HepG2 (cell line): Measurements from ENCODE around the gene SLC27A2. TPM values are rescaled to one million over a fixed set of nuclear protein-coding genes. Genes with fewer than 3 reads are reported as not detected.

Experiments used
- ETV5 ChIP-seq: IDR thresholded peaks from 2 replicates; pipeline ENCODE4 v1.6.1; 2018; ENCODE audit warnings: missing biosample characterization, missing genetic modification reagents, inconsistent platforms, borderline replicate concordance
- ETV6 ChIP-seq: sonication (generic); formaldehyde crosslinking; conservative IDR thresholded peaks from 2 replicates; pipeline ENCODE4 v1.4.0; 2020; ENCODE audit warnings: missing genetic modification reagents
- GFI1 ChIP-seq: sonication (generic); formaldehyde crosslinking; IDR thresholded peaks from 2 replicates; pipeline ENCODE4 v1.5.0; 2020; ENCODE audit warnings: missing genetic modification reagents, mild to moderate bottlenecking, borderline replicate concordance
- HDAC6 ChIP-seq: fragments of 200-600 bp; sonication (generic); IDR thresholded peaks from 2 replicates; pipeline ENCODE4 v1.7.0; 2017; ENCODE audit warnings: mild to moderate bottlenecking, antibody characterized with exemption, low read length, low read depth
- MED8 ChIP-seq: sonication (generic); formaldehyde crosslinking; IDR thresholded peaks from 2 replicates; pipeline ENCODE4 v1.8.1; 2023; ENCODE audit warnings: mild to moderate bottlenecking, missing genetic modification reagents; ENCODE audit not compliant: insufficient replicate concordance
- NCOA2 ChIP-seq: sonication (generic); formaldehyde crosslinking; IDR thresholded peaks from 2 replicates; pipeline ENCODE4 v1.8.0; 2022; ENCODE audit warnings: inconsistent platforms
- NR2F6 ChIP-seq, 2 experiments: IDR thresholded peaks; 2 replicates each; pipeline ENCODE4 v1.6.1; 2016; ENCODE audit warnings: antibody characterized with exemption in 1 of 2, mild to moderate bottlenecking in 1 of 2
- PITX1 ChIP-seq: sonication (generic); formaldehyde crosslinking; IDR thresholded peaks from 2 replicates; pipeline ENCODE4 v1.5.1; 2020; ENCODE audit warnings: mild to moderate bottlenecking, missing genetic modification reagents
- RFX5 ChIP-seq: IDR thresholded peaks from 2 replicates; pipeline ENCODE4 v1.6.1; 2011; ENCODE audit warnings: low read depth, low read length, improper control_type of control experiment
- SKI ChIP-seq: fragments of 450-650 bp; IDR thresholded peaks from one replicate; pipeline ENCODE4 v1.6.1; 2018; ENCODE audit warnings: mild to moderate bottlenecking; ENCODE audit not compliant: partially characterized antibody
- SOX13 ChIP-seq, 3 experiments: fragments of 450-650 bp in 1 of 3; sonication (generic) in 1 of 3; formaldehyde crosslinking in 1 of 3; IDR thresholded peaks in 2 of 3; conservative IDR thresholded peaks in 1 of 3; 2 replicates each; pipeline versions ENCODE4 v1.5.0 to v1.6.1; 2016 to 2020; ENCODE audit warnings: antibody characterized with exemption in 1 of 3, mild to moderate bottlenecking in 1 of 3, missing compliant biosample characterization in 1 of 3, missing genetic modification reagents in 1 of 3, moderate library complexity in 1 of 3
- ZNF335 ChIP-seq: sonication (generic); formaldehyde crosslinking; IDR thresholded peaks from 2 replicates; pipeline ENCODE4 v1.4.0; 2020; ENCODE audit warnings: missing genetic modification reagents
- ZNF816 ChIP-seq: sonication (generic); formaldehyde crosslinking; IDR thresholded peaks from 2 replicates; pipeline ENCODE4 v1.8.0; 2022; ENCODE audit warnings: missing genetic modification reagents, mild to moderate bottlenecking, borderline replicate concordance
- polyA plus RNA-seq, 8 experiments: library from polyadenylated mRNA; depleted of rRNA in 3 of 8; stranded (reverse) in 7 of 8; unstranded in 1 of 8; fragments of >200 nt; fragmentation: Illumina TruSeq in 4 of 8; extraction: Trizol in 4 of 8; gene quantifications; 2 replicates each; pipeline versions ENCODE4 v1.2.1 to v1.2.3, GENCODE V29; 2011 to 2016; ENCODE audit warnings: low read depth in 4 of 8, missing spikeins in 1 of 8, mixed read lengths in 1 of 8; ENCODE audit not compliant: insufficient read depth in 1 of 8
- total RNA-seq, 5 experiments: library from RNA; depleted of rRNA; stranded (reverse); fragments of >200 nt; fragmentation: Illumina TruSeq; extraction: Trizol; gene quantifications; 2 replicates each; pipeline ENCODE4 v1.2.3, GENCODE V29; 2016; ENCODE audit warnings: low read depth in 1 of 5
- TF ChIP-seq, protein P1 (sequence below), 2 experiments: sonication (generic) in 1 of 2; formaldehyde crosslinking in 1 of 2; IDR thresholded peaks; 2 replicates each; pipeline versions ENCODE4 v1.5.1 to v1.6.1; 2011 to 2020; ENCODE audit warnings: borderline replicate concordance in 1 of 2, low read depth in 1 of 2, low read length in 1 of 2, mild to moderate bottlenecking in 1 of 2, missing genetic modification reagents in 1 of 2, moderate library complexity in 1 of 2
- TF ChIP-seq, protein P2 (sequence below), 2 experiments: fragments of 450-650 bp in 1 of 2; sonication (generic) in 1 of 2; formaldehyde crosslinking; IDR thresholded peaks; 2 replicates each; pipeline versions ENCODE4 v1.5.0 to v1.8.0; 2020 to 2022; ENCODE audit warnings: mild to moderate bottlenecking in 1 of 2, missing genetic modification reagents in 1 of 2
- TF ChIP-seq, protein P3 (sequence below): sonication (generic); formaldehyde crosslinking; IDR thresholded peaks from 2 replicates; pipeline ENCODE4 v1.8.0; 2022; ENCODE audit warnings: missing genetic modification reagents, mild to moderate bottlenecking, inconsistent platforms, borderline replicate concordance
- TF ChIP-seq, protein P4 (sequence below): IDR thresholded peaks from 2 replicates; pipeline ENCODE4 v1.6.1; 2018; ENCODE audit warnings: missing genetic modification reagents, mild to moderate bottlenecking, missing compliant biosample characterization
- TF ChIP-seq, protein P5 (sequence below): sonication (generic); formaldehyde crosslinking; IDR thresholded peaks from 2 replicates; pipeline ENCODE4 v1.4.0; 2020; ENCODE audit warnings: low read depth, missing genetic modification reagents

Gene SLC27A2
- total and polyA plus RNA-seq, 2 of the 13 experiments (the other 11 are each of a cell fraction or from before 2014, with no cell fraction given) = 14.6 to 23.4 TPM

DNA sequence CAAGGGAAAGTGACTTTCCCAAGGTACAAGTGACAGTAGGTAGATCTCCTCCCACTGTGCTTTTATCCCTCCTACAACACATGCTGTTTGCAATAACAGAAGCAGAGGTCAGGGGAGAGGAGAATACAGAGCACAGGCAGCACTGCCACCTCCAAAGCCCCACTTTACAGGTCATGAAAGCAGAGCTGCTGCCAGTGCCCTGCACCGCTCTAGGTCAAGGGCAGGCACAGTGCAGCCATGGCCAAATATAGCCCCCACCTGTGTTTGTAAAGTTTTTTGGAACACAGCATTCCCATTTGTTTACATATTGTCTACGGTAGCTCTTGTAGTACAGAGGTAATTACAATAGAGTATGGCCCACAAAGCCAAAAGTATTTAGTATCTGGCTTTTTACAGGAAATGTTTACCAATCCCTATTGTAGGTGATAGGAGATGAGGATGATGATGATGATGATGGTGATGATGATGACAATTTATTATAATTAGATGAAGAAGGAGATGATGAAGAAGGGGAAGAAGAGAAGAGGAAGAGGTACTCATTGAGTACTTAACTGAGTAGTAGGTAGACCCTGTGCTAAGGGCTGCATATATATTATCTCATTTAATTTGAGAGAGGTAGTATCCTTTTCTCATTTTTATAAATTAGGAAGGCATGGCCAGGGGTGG, 63.1 kb downstream of the SLC27A2 start (continued):
- TF ChIP-seq, protein P1, sequence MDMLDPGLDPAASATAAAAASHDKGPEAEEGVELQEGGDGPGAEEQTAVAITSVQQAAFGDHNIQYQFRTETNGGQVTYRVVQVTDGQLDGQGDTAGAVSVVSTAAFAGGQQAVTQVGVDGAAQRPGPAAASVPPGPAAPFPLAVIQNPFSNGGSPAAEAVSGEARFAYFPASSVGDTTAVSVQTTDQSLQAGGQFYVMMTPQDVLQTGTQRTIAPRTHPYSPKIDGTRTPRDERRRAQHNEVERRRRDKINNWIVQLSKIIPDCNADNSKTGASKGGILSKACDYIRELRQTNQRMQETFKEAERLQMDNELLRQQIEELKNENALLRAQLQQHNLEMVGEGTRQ (IDR thresholded peaks at IDR 0.05; ENCODE audit: low read depth, low read length) = no peak
- TF ChIP-seq, protein P1 (CRISPR knock-in tag; IDR thresholded peaks at IDR 0.05; ENCODE audit: borderline replicate concordance) = peak; percentile 37; the same call in 1 of the 2 replicates
- TF ChIP-seq PITX1 (0 out of 2 replicates have a peak, but pooled peaks have one; percentile 35), ZNF335 (CRISPR knock-in tag) (no peak), NR2F6 (IDR thresholded peaks at IDR 0.05) (peak; percentile 56; the same call in 1 of the 2 replicates), NR2F6 (CRISPR knock-in tag; IDR thresholded peaks at IDR 0.05) (peak; percentile 38; the same call in 1 of the 2 replicates), HDAC6 (no peak), SKI (peak; percentile 58), ETV5 (CRISPR knock-in tag) (no peak), MED8 (CRISPR knock-in tag) (no peak), NCOA2 (CRISPR knock-in tag) (no peak), ETV6 (CRISPR knock-in tag) (no peak), SOX13 (IDR thresholded peaks at IDR 0.05) (no peak), SOX13 (CRISPR knock-in tag; conservative IDR thresholded peaks at IDR 0.05 in 1 of 2, IDR thresholded peaks at IDR 0.05 in 1 of 2) (peak in 1 of 2 experiments; percentile 41; a peak in 1 of 4 replicates), ZNF816 (no peak), RFX5 (no peak), GFI1 (CRISPR knock-in tag) (no peak)
- TF ChIP-seq, protein P2, sequence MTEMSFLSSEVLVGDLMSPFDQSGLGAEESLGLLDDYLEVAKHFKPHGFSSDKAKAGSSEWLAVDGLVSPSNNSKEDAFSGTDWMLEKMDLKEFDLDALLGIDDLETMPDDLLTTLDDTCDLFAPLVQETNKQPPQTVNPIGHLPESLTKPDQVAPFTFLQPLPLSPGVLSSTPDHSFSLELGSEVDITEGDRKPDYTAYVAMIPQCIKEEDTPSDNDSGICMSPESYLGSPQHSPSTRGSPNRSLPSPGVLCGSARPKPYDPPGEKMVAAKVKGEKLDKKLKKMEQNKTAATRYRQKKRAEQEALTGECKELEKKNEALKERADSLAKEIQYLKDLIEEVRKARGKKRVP (CRISPR knock-in tag; IDR thresholded peaks at IDR 0.05) = no peak
- TF ChIP-seq, protein P3, sequence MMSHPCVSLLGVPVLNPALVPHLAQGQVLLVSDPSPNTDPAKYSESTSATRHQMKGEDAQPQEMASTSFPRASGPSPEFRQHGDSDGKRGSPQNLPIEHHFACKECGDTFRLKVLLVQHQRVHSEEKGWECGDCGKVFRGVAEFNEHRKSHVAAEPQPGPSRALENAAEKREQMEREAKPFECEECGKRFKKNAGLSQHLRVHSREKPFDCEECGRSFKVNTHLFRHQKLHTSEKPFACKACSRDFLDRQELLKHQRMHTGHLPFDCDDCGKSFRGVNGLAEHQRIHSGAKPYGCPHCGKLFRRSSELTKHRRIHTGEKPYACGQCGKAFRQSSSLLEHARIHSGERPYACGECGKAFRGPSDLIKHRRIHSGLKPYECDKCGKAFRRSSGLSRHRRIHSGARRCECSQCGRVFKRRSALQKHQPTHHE = no peak
- TF ChIP-seq, protein P4, sequence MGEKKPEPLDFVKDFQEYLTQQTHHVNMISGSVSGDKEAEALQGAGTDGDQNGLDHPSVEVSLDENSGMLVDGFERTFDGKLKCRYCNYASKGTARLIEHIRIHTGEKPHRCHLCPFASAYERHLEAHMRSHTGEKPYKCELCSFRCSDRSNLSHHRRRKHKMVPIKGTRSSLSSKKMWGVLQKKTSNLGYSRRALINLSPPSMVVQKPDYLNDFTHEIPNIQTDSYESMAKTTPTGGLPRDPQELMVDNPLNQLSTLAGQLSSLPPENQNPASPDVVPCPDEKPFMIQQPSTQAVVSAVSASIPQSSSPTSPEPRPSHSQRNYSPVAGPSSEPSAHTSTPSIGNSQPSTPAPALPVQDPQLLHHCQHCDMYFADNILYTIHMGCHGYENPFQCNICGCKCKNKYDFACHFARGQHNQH = no peak
- TF ChIP-seq, protein P5, sequence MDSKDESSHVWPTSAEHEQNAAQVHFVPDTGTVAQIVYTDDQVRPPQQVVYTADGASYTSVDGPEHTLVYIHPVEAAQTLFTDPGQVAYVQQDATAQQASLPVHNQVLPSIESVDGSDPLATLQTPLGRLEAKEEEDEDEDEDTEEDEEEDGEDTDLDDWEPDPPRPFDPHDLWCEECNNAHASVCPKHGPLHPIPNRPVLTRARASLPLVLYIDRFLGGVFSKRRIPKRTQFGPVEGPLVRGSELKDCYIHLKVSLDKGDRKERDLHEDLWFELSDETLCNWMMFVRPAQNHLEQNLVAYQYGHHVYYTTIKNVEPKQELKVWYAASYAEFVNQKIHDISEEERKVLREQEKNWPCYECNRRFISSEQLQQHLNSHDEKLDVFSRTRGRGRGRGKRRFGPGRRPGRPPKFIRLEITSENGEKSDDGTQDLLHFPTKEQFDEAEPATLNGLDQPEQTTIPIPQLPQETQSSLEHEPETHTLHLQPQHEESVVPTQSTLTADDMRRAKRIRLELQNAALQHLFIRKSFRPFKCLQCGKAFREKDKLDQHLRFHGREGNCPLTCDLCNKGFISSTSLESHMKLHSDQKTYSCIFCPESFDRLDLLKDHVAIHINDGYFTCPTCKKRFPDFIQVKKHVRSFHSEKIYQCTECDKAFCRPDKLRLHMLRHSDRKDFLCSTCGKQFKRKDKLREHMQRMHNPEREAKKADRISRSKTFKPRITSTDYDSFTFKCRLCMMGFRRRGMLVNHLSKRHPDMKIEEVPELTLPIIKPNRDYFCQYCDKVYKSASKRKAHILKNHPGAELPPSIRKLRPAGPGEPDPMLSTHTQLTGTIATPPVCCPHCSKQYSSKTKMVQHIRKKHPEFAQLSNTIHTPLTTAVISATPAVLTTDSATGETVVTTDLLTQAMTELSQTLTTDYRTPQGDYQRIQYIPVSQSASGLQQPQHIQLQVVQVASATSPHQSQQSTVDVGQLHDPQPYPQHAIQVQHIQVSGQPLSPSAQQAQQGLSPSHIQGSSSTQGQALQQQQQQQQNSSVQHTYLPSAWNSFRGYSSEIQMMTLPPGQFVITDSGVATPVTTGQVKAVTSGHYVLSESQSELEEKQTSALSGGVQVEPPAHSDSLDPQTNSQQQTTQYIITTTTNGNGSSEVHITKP = no peak
